ENCODE data around the gene RTF2.

RTF2 gene

GRCh38 chr20:56468316-56469076 is at the start of gene RTF2:
RTF2 (plus strand) TSS chr20:56468627; CDS start chr20:56468698, 71 bp downstream.
- peak; percentile 98 for DNase-seq (ENCODE audit: low spot score)

- no peak for DNase-seq (ENCODE audit: low spot score)
Observed at GRCh38 chr20:56420028-56420427, 48.4 kb upstream of the RTF2 start.

- no peak for DNase-seq (ENCODE audit: low spot score)
Observed at GRCh38 chr20:56420940-56421688, 47.3 kb upstream of the RTF2 start.

- no peak for DNase-seq (ENCODE audit: low spot score)
Observed at GRCh38 chr20:56422076-56422823, 46.2 kb upstream of the RTF2 start.

GRCh38 chr20:56422824-56423189 is 45.6 kb upstream of the RTF2 start:
- no peak for DNase-seq (ENCODE audit: low spot score)

GRCh38 chr20:56423211-56423610 is 45.2 kb upstream of the RTF2 start:
- no peak for DNase-seq (ENCODE audit: low spot score)

- DNase-seq (ENCODE audit: low spot score), result no peak
Observed at GRCh38 chr20:56423886-56424285, 44.5 kb upstream of the RTF2 start.

GRCh38 chr20:56424931-56425330 is 43.5 kb upstream of the RTF2 start:
- no peak for DNase-seq (ENCODE audit: low spot score)

GRCh38 chr20:56426026-56426425 is 42.4 kb upstream of the RTF2 start:
- DNase-seq (ENCODE audit: low spot score), result no peak

GRCh38 chr20:56426926-56427325 is 41.5 kb upstream of the RTF2 start:
- no peak for DNase-seq (ENCODE audit: low spot score)

GRCh38 chr20:56427797-56428196 is 40.6 kb upstream of the RTF2 start:
- DNase-seq (ENCODE audit: low spot score), result no peak

GRCh38 chr20:56428410-56428809 is 40.0 kb upstream of the RTF2 start:
- DNase-seq (ENCODE audit: low spot score), result no peak

GRCh38 chr20:56428881-56429280 is 39.5 kb upstream of the RTF2 start:
- DNase-seq (ENCODE audit: low spot score), result no peak

- DNase-seq (ENCODE audit: low spot score), result no peak
Observed at GRCh38 chr20:56429502-56429901, 38.9 kb upstream of the RTF2 start.

GRCh38 chr20:56429941-56430340 is 38.5 kb upstream of the RTF2 start:
- DNase-seq (ENCODE audit: low spot score), result no peak

GRCh38 chr20:56430461-56430860 is 38.0 kb upstream of the RTF2 start:
- no peak for DNase-seq (ENCODE audit: low spot score)

- no peak for DNase-seq (ENCODE audit: low spot score)
Observed at GRCh38 chr20:56430957-56431356, 37.5 kb upstream of the RTF2 start.

GRCh38 chr20:56431471-56431870 is 37.0 kb upstream of the RTF2 start:
- no peak for DNase-seq (ENCODE audit: low spot score)

GRCh38 chr20:56433221-56433879 is 35.1 kb upstream of the RTF2 start:
- DNase-seq (ENCODE audit: low spot score), result no peak

GRCh38 chr20:56433880-56434255 is 34.6 kb upstream of the RTF2 start:
- DNase-seq (ENCODE audit: low spot score), result no peak

- DNase-seq (ENCODE audit: low spot score), result no peak
Observed at GRCh38 chr20:56437196-56437960, 31.0 kb upstream of the RTF2 start.

GRCh38 chr20:56438284-56438683 is 30.1 kb upstream of the RTF2 start:
- DNase-seq (ENCODE audit: low spot score), result no peak

Data from D341Med (cell line).